Stimulated activated CD4-positive, alpha-beta T cell treated with anti-CD3 and anti-CD28 coated beads, TNF-alpha, amount 100 ng/mL, for 24 hours (primary cell): ENCODE data around the gene TBCA.
"Not testable (repeated sequence)": the region's sequence is repeated elsewhere in the genome, so short reads cannot be mapped to it uniquely, and the experiment has no call there.

Experiments
- DNase-seq, 3 experiments: peaks; one replicate each; pipeline ENCODE4 v3.0.0-alpha.2; 2020; ENCODE audit warnings: low read depth in 3 of 3

Gene TBCA

GRCh38 chr5:77772729-77773128, 3.4 kb downstream of the TBCA start:
- no peak for DNase-seq

DNA sequence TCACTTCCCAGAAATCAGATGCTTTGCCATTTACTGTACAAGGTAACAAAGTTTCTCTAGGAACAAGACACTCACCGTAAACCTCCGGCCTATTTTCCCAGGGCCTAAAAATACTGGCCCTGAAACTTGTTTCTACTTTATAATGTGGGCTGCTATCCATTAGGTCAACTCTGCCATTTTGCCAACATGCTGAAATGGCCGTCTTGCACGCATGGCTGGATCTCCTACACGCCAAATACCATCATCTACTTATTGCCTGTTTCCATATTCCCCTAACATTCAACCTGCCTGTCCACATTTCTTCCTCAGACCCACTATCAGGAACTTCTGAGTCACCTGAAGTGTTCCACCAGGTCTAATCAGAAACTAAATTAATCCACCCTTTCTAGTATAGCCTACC, 4.7 kb downstream of the TBCA start:
- no peak for DNase-seq

DNA sequence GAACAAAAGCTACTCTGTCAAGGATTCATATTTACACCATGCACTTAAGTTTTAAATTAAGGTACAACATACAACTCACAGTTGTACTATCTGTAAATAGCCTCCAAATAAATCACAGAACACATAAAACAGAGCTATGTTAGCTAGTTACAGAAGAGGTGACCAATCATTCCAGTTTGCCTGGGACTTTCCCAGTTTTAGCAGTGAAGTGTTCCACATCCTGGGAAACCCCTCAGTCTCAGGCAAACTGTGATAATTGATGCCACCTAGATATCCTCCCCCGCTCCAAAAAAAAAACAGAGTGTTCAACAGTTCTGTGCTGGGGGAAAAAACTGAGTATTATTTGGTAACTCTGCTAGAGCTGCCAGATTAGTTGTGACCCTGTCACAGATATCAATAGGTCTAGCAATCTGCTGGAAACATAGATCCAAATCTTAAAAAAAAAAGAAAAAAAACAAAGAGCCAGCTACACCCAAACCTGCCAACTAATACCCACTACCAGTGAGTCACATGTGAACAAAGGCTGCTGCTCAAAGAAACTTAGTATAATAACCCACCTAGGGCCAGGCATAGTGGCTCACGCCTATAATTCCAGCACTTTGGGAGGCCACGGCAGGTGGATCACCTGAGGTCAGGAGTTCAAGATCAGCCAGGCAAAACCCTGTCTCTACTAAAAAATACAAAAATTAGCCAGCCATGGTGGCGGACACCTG, 5.7 kb downstream of the TBCA start:
- no peak for DNase-seq

DNA sequence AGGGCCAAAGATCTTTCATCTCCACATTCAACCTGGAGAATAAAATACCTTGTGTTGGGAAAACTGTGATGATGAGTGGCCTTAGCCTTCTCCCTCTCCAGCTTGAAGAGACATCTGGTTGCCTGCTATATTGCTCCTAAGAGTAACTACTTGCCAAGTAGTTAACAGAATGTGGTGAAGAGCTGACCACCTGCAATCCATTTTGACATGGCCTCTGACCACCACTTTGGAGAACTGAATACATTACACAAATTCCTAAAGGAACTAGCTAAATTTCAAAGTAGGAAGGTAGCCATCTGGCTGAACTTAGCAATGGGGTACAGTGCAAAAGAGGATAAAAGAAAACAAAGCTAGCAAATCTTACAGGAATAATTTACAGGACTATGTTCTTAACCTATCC, 7.2 kb downstream of the TBCA start:
- no peak for DNase-seq

DNA sequence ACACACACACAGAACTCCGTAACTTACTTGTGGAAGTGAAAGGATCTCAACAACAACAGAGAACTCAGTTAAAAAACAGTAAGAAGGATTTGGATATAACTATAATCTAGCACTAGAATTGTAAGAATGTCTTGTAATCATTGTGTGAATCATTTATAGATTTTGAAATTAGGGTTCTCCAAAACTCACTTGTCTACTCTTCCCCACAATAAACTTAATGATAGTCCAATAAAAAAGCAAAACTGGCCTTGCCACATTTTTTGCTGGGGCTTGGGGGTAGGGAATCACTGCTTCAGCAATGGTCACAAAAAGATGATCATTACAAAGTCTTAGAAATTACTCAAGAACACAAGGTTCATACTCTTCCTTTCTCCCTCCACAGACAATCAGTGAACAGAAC, 8.8 kb downstream of the TBCA start:
- no peak for DNase-seq

GRCh38 chr5:77761606-77762005, 14.5 kb downstream of the TBCA start:
- DNase-seq = no peak

GRCh38 chr5:77758141-77758938, 17.8 kb downstream of the TBCA start:
- DNase-seq = no peak

DNA sequence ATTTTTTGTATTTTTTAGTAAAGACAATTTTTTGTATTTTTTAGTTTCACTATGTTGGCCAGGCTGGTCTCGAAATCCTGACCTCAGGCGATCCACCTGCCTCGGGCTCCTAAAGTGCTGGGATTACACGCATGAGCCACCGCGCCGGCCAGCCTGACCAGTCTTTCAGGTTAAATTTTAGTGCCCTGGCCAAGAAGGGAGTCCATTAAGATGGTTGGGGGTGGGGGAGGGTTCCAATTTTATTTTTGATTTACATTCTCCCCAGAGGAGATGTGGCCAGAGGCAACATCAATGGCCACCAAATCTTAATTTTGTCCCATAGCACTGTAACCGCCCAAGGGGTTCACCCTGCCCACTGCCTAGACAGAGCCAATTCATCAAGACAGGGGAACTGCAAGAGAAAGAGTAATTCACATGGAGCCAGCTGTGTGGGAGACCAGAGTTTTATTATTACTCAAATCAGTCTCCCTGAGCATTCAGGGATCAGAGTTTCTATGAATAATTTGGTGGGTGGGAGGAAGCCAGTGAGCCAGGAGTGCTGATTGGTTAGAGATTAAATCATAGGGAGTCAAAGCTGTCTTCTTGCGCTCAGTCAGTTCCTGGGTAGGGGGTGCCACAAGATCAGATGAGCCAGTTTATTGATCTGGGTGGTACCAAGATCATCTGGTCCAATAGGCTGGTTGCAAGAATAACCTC, 24.7 kb downstream of the TBCA start:
- DNase-seq = no peak

DNA sequence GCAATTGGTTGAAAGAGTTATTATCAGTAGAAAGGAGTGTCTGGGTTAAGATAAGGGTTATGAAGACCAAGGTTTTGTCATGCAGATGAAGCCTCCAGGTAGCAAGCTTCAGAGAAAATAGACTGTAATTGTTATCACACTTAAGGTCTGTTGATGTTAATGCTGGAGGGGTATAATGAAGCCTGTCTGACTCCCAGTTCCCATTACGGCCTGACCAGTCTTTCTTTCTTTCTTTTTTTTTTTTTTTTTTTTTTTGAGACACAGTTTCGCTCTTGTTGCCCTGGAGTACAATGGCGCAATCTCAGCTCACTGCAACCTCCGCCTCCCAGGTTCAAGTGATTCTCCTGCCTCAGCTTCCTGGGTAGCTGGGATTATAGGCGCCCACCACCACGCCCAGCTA, 25.2 kb downstream of the TBCA start:
- not testable (repeated sequence) for DNase-seq

DNA sequence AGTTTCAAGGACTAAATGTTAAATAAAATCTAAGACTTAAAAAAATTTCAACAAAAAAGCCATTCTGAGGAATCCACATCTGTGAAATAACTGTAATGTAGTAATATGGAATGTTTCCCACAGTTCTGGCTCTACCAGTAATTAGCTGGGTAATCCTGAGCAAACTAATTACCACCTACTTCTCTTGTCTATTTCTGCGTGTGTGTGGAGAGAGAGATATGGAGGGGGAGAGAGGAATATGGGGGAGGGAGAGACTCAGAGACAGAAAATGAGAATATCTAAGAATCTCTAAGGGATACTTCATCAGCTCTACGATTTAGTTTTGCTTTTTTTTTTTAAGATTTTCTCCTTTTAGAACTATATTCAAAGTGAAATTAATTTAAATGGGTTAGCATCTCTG, 28.0 kb downstream of the TBCA start:
- no peak for DNase-seq

- no peak for DNase-seq
Observed at GRCh38 chr5:77744116-77744515, 32.0 kb downstream of the TBCA start.

DNA sequence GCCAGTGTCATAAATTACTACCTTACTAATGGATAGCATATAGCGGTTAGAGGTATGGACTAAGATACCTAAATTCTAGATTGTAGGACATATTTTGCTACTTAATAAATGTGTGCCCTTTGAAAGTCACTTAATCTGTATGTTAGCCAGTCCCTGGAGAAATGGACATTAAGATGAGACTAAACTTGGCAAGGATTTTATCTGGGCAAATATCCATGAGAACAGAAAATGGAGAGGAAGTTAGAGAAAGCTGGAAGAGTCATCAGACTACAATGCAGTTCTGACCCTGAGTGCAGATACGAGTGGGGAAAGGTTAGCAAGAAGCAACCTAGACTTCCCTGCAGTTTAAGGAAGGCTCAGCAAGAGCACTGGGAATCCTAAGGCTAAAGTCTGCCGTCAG, 33.0 kb downstream of the TBCA start:
- no peak for DNase-seq

DNA sequence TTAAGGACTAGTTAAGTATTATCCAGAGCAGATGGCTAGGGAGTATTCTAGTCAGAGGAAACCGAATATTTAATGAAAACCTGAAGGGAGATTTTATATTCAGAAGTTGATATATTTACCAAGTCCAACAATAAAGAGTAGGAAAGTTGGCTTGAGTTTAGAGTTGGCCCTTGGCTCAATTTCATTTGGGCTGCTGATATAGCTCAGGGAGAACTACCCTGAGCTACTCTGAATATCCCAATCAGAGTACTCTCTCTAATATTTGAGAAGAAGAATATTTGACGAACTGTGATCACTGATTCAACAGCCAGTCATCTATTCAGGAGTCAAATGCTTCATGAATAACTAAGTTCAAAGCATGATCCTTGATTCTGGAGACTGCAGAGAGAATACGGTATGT, 34.5 kb downstream of the TBCA start:
- no peak for DNase-seq

- DNase-seq = no peak
Observed at GRCh38 chr5:77734885-77735284, 41.3 kb downstream of the TBCA start.

GRCh38 chr5:77733130-77733529, 43.0 kb downstream of the TBCA start:
- DNase-seq = no peak

- DNase-seq = no peak
Observed at GRCh38 chr5:77727190-77727589, 48.9 kb downstream of the TBCA start.

GRCh38 chr5:77725616-77726015, 50.5 kb downstream of the TBCA start:
- no peak for DNase-seq

GRCh38 chr5:77724934-77725333, 51.2 kb downstream of the TBCA start:
- no peak for DNase-seq

DNA sequence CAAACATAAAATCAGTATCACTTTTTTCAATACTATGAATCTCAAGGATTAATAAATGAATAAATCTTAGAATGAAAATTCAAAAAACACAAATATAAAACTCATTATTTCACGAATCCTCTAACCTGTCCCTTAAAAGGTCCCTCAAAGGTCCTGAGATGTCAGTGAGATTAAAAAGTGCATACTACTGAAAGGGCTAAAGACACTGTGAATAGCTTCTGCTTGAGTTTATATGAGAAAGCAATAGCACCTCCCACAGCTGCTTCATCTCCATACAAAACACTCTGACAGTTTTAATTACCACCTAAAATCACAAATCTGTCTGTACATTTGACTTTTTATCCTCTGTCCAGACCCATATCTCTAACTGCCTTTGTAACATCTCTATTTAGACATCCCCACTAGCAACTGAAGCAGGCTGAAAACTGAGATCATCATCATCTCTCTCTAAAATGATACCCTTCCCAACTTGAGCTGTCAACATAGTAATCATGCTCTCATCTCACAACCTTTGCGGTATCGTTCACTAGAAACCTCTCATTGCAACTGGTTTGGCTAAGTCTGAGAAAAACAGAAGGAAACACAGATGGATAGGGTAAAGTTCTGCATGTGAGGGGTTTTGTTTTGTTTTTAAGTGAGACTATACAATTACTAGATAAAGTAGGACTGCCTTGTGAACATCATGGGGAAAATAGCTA, 56.3 kb downstream of the TBCA start:
- no peak for DNase-seq

- DNase-seq = no peak
Observed at GRCh38 chr5:77718934-77719610, 57.1 kb downstream of the TBCA start.

DNA sequence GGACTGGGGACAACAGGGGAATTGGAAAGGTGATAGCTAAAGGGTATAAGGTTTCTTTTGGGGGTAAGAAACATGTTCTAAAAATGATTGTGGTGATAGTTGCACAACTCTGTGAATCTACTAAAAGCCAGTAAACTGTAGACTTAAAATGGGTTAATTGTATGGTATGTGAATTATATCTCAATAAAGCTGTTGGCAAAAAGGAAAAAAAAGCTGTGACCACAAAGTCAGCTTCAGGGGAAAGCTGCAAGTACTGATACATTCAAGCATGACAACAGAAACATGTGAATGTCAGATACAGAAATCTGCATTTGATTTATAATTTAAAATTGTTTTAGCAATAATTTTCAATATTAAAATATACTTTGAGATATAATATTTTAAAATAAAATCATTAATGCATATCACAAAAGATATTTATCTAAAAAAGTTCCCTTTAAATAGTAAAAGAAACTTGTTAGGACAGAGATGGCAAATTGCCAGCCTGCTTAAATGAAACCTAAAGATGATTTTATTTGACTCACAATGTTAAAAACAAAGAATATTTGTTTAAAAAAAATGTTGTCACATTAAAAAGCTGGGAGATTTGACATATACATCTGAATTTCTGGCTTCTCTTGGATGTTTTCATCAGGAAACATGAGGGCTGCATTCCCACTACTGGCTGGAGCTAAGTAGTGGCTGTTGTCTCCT, 66.0 kb downstream of the TBCA start:
- no peak for DNase-seq
